H9 (cell line): ENCODE measurements around the gene CLVS2. TPM values are rescaled to one million over a fixed set of nuclear protein-coding genes. Genes with fewer than 3 reads are reported as not detected.

ENCODE experiments used
- DNase-seq: peaks from one replicate; pipeline ENCODE4 v3.0.0-alpha.2; 2017
- H2AFZ ChIP-seq: one replicate; pipeline ENCODE4 v1.6.1; 2013; ENCODE audit warnings: mild to moderate bottlenecking, low read length, control low read depth, moderate library complexity
- H2AK5ac ChIP-seq: 2 replicates; pipeline ENCODE4 v1.6.1; 2013; ENCODE audit warnings: low read length, control low read depth, mixed read lengths; ENCODE audit not compliant: insufficient read length
- H2BK120ac ChIP-seq: one replicate; pipeline ENCODE4 v1.6.1; 2013; ENCODE audit warnings: low read depth, mild to moderate bottlenecking, low read length, control low read depth, inconsistent platforms; ENCODE audit not compliant: poor library complexity, severe bottlenecking
- H2BK12ac ChIP-seq: 2 replicates; pipeline ENCODE4 v1.6.1; 2013; ENCODE audit warnings: low read length, control low read depth, mixed read lengths, low read depth; ENCODE audit not compliant: insufficient read length
- H2BK15ac ChIP-seq: 2 replicates; pipeline ENCODE4 v1.6.1; 2013; ENCODE audit warnings: low read depth, low read length, control low read depth
- H2BK20ac ChIP-seq: one replicate; pipeline ENCODE4 v1.6.1; 2013; ENCODE audit warnings: low read depth, mild to moderate bottlenecking, low read length, control low read depth, inconsistent platforms; ENCODE audit not compliant: poor library complexity, severe bottlenecking
- H2BK5ac ChIP-seq: 2 replicates; pipeline ENCODE4 v1.6.1; 2013; ENCODE audit warnings: low read length, control low read depth, mixed read lengths; ENCODE audit not compliant: insufficient read length
- H3K14ac ChIP-seq: 2 replicates; pipeline ENCODE4 v1.6.1; 2013; ENCODE audit warnings: low read length, control low read depth; ENCODE audit not compliant: insufficient read depth
- H3K18ac ChIP-seq: 2 replicates; pipeline ENCODE4 v1.6.1; 2013; ENCODE audit warnings: low read depth, mild to moderate bottlenecking, mixed read lengths, low read length, control low read depth; ENCODE audit not compliant: insufficient read length
- H3K23ac ChIP-seq: 2 replicates; pipeline ENCODE4 v1.6.1; 2013; ENCODE audit warnings: low read length, control low read depth, mixed read lengths, low read depth; ENCODE audit not compliant: insufficient read length
- H3K23me2 ChIP-seq: 2 replicates; pipeline ENCODE4 v1.6.1; 2013; ENCODE audit warnings: low read depth, mild to moderate bottlenecking, mixed read lengths, low read length, control low read depth; ENCODE audit not compliant: insufficient read length, poor library complexity, severe bottlenecking
- H3K27ac ChIP-seq: 2 replicates; pipeline ENCODE4 v1.5.1; 2013; ENCODE audit warnings: low read length, control low read depth, mixed read lengths, low read depth; ENCODE audit not compliant: insufficient read length
- H3K27me3 ChIP-seq: 2 replicates; pipeline ENCODE4 v1.6.1; 2013; ENCODE audit warnings: low read length, control low read depth, inconsistent platforms; ENCODE audit not compliant: insufficient read depth
- H3K4ac ChIP-seq: 2 replicates; pipeline ENCODE4 v1.6.1; 2013; ENCODE audit warnings: low read depth, mild to moderate bottlenecking, control low read depth, inconsistent platforms, low read length, moderate library complexity
- H3K4me1 ChIP-seq: 2 replicates; pipeline ENCODE4 v1.6.1; 2013; ENCODE audit warnings: low read length, control low read depth, inconsistent platforms; ENCODE audit not compliant: insufficient read depth
- H3K4me2 ChIP-seq: 2 replicates; pipeline ENCODE4 v1.6.1; 2013; ENCODE audit warnings: low read length, control low read depth, mixed read lengths; ENCODE audit not compliant: insufficient read length, insufficient read depth
- H3K56ac ChIP-seq: 2 replicates; pipeline ENCODE4 v1.6.1; 2013; ENCODE audit warnings: low read depth, mild to moderate bottlenecking, mixed read lengths, low read length, control low read depth; ENCODE audit not compliant: insufficient read length
- H3K79me1 ChIP-seq: 2 replicates; pipeline ENCODE4 v1.6.1; 2013; ENCODE audit warnings: low read depth, mild to moderate bottlenecking, moderate library complexity, low read length, control low read depth, inconsistent platforms; ENCODE audit not compliant: insufficient read depth, poor library complexity, severe bottlenecking
- H3K79me2 ChIP-seq: 2 replicates; pipeline ENCODE4 v1.6.1; 2013; ENCODE audit warnings: low read length, control low read depth, inconsistent platforms; ENCODE audit not compliant: insufficient read depth
- H3K9ac ChIP-seq: 2 replicates; pipeline ENCODE4 v1.6.1; 2013; ENCODE audit warnings: low read length, control low read depth, mixed read lengths; ENCODE audit not compliant: insufficient read length; ENCODE audit errors: extremely low read depth
- H3K9me3 ChIP-seq: one replicate; pipeline ENCODE4 v1.6.1; 2013; ENCODE audit warnings: low read depth, low read length, inconsistent platforms; ENCODE audit not compliant: control insufficient read depth
- H3T11ph ChIP-seq: one replicate; pipeline ENCODE4 v1.6.1; 2013; ENCODE audit warnings: mild to moderate bottlenecking, low read length, control low read depth, inconsistent platforms
- H4K20me1 ChIP-seq: one replicate; pipeline ENCODE4 v1.6.1; 2013; ENCODE audit not compliant: control insufficient read depth, insufficient read length, insufficient read depth
- H4K5ac ChIP-seq: 2 replicates; pipeline ENCODE4 v1.6.1; 2013; ENCODE audit warnings: low read depth, mild to moderate bottlenecking, mixed read lengths, low read length, control low read depth; ENCODE audit not compliant: insufficient read length
- H4K8ac ChIP-seq: replicated peaks from 2 replicates; pipeline ENCODE4 v1.6.1; 2013; ENCODE audit warnings: low read length, control low read depth, mixed read lengths, low read depth; ENCODE audit not compliant: insufficient read length
- H4K91ac ChIP-seq: 2 replicates; pipeline ENCODE4 v1.6.1; 2013; ENCODE audit warnings: low read depth, mild to moderate bottlenecking, moderate library complexity, mixed read lengths, low read length, control low read depth; ENCODE audit not compliant: insufficient read length
- H3K27ac Mint-ChIP-seq, 3 experiments: 2 replicates in 2 of 3; 3 replicates in 1 of 3; pipeline ENCODE4 v1.8.0; 2020 to 2021; ENCODE audit warnings: mixed read lengths in 3 of 3, mild to moderate bottlenecking in 1 of 3, moderate library complexity in 1 of 3
- H3K27me3 Mint-ChIP-seq: 2 replicates; pipeline ENCODE4 v1.8.0; 2021; ENCODE audit warnings: low read depth, mild to moderate bottlenecking, moderate library complexity, mixed read lengths
- H3K36me3 Mint-ChIP-seq, 3 experiments: 2 replicates in 2 of 3; 3 replicates in 1 of 3; pipeline ENCODE4 v1.8.0; 2020 to 2021; ENCODE audit warnings: low read depth in 3 of 3, mixed read lengths in 3 of 3; ENCODE audit not compliant: insufficient read depth in 1 of 3
- H3K4me1 Mint-ChIP-seq, 2 experiments: 2 replicates each; pipeline ENCODE4 v1.8.0; 2020; ENCODE audit warnings: mixed read lengths in 2 of 2
- H3K4me3 Mint-ChIP-seq, 2 experiments: 2 replicates in 1 of 2; 3 replicates in 1 of 2; pipeline ENCODE4 v1.8.0; 2020 to 2021; ENCODE audit warnings: mild to moderate bottlenecking in 2 of 2, mixed read lengths in 2 of 2, moderate library complexity in 1 of 2
- H3K9me3 Mint-ChIP-seq, 2 experiments: 2 replicates in 1 of 2; 3 replicates in 1 of 2; pipeline ENCODE4 v1.8.0; 2020; ENCODE audit warnings: mild to moderate bottlenecking in 2 of 2, mixed read lengths in 2 of 2, moderate library complexity in 1 of 2
- total RNA-seq: library from RNA; stranded (reverse); gene quantifications from 2 replicates; pipeline ENCODE4 v1.2.1, GENCODE V29; 2021
- TF ChIP-seq, protein P1 (sequence below): fragments of 200-600 bp; sonication (generic); conservative IDR thresholded peaks from 3 replicates; pipeline ENCODE4 v1.8.0; 2021; ENCODE audit warnings: antibody characterized with exemption, mild to moderate bottlenecking

Gene CLVS2
- total RNA-seq, 1 experiment from 2014 or later, result 0.26 TPM

DNA sequence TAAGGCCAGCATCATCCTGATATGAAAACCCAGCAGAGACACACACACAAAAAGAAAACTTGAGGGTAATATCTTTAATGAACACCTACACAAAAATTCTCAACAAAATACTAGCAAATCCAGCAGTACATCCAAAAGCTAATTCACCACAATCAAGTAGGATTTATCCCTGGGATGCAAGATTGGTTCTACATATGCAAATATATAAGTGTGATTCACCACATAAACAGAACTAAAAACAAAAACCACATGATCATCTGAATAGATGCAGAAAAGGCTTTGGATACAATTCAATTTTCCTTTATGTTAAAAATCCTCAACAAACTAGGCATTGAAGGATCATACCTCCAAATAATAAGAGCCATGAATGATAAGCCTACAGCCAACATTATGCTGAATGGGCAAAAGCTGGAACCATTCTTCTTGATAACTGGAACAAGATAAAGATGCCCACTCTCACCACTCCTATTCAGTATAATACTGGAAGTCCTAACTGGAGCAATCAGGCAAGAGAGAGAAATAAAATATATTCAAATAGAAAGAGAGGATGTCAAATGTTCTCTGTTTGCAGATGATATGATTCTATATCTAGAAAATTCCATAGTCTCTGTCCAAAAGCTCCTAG is 33.9 kb upstream of the CLVS2 start:
- H3K4me1 Mint-ChIP-seq, result no peaks in the 10 kb centered on the region
- H3K79me1 ChIP-seq, result no peaks in the 10 kb centered on the region
- H3K9me3 ChIP-seq, result no peaks in the 10 kb centered on the region
- TF ChIP-seq, protein P1, sequence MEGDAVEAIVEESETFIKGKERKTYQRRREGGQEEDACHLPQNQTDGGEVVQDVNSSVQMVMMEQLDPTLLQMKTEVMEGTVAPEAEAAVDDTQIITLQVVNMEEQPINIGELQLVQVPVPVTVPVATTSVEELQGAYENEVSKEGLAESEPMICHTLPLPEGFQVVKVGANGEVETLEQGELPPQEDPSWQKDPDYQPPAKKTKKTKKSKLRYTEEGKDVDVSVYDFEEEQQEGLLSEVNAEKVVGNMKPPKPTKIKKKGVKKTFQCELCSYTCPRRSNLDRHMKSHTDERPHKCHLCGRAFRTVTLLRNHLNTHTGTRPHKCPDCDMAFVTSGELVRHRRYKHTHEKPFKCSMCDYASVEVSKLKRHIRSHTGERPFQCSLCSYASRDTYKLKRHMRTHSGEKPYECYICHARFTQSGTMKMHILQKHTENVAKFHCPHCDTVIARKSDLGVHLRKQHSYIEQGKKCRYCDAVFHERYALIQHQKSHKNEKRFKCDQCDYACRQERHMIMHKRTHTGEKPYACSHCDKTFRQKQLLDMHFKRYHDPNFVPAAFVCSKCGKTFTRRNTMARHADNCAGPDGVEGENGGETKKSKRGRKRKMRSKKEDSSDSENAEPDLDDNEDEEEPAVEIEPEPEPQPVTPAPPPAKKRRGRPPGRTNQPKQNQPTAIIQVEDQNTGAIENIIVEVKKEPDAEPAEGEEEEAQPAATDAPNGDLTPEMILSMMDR, result no peak
- H3K27ac ChIP-seq, result no peak overlapping the region
- H3K79me2 ChIP-seq, result no peaks in the 10 kb centered on the region
- H2BK120ac ChIP-seq, result no peak overlapping the region
- H3K4me2 ChIP-seq, result no peak overlapping the region
- H3K18ac ChIP-seq, result no peak overlapping the region
- H3K4me1 ChIP-seq, result no peaks in the 10 kb centered on the region
- no peak overlapping the region for H3K56ac ChIP-seq
- no peaks in the 10 kb centered on the region for H3K27me3 ChIP-seq
- no peak overlapping the region for H3T11ph ChIP-seq
- no peak for DNase-seq
- H3K23me2 ChIP-seq, result no peaks in the 10 kb centered on the region
- no peak overlapping the region for H2AK5ac ChIP-seq
- no peak overlapping the region for H2AFZ ChIP-seq
- H3K9ac ChIP-seq, result no peak overlapping the region
- H2BK15ac ChIP-seq, result no peak overlapping the region
- H2BK20ac ChIP-seq, result no peak overlapping the region
- H3K27ac Mint-ChIP-seq, result no peak overlapping the region
- no peak overlapping the region for H4K91ac ChIP-seq
- no peak overlapping the region for H4K8ac ChIP-seq
- no peaks in the 10 kb centered on the region for H4K20me1 ChIP-seq
- H3K23ac ChIP-seq, result no peak overlapping the region
- peaks cover 0 to 9% (median 0%) of the 10 kb centered on the region in 3 experiments; a peak in 3 of 7 replicates for H3K36me3 Mint-ChIP-seq
- H4K5ac ChIP-seq, result no peak overlapping the region
- H2BK12ac ChIP-seq, result no peak overlapping the region
- no peak overlapping the region for H3K4ac ChIP-seq
- H2BK5ac ChIP-seq, result no peak overlapping the region
- peaks cover 13 to 27% of the 10 kb centered on the region in 2 experiments for H3K9me3 Mint-ChIP-seq
- H3K14ac ChIP-seq, result no peak overlapping the region
- H3K27me3 Mint-ChIP-seq, result no peaks in the 10 kb centered on the region
- no peak overlapping the region for H3K4me3 Mint-ChIP-seq
